ENCODE data around the gene WSCD1.

WSCD1 gene

DNA sequence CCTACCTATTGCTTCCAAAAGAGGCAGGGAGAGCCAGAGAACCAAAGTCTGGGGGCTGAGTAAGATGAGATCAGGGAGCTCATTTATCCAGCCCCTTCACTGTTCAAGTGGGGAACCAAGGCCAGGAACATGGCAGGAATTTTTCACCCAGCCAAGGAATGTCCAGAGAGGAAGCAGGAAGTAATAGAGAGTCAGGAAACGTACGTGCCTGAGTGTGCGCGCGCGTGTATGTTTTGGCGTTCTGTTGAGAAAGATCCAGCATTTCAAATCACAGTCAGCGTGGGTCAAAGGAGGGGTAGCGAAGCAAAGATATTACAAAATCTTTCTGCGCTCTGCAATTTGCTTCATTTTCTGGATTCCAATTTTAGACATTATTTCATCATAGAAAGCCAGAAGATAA is 41.9 kb upstream of the WSCD1 start:
- TF ChIP-seq, protein P1, sequence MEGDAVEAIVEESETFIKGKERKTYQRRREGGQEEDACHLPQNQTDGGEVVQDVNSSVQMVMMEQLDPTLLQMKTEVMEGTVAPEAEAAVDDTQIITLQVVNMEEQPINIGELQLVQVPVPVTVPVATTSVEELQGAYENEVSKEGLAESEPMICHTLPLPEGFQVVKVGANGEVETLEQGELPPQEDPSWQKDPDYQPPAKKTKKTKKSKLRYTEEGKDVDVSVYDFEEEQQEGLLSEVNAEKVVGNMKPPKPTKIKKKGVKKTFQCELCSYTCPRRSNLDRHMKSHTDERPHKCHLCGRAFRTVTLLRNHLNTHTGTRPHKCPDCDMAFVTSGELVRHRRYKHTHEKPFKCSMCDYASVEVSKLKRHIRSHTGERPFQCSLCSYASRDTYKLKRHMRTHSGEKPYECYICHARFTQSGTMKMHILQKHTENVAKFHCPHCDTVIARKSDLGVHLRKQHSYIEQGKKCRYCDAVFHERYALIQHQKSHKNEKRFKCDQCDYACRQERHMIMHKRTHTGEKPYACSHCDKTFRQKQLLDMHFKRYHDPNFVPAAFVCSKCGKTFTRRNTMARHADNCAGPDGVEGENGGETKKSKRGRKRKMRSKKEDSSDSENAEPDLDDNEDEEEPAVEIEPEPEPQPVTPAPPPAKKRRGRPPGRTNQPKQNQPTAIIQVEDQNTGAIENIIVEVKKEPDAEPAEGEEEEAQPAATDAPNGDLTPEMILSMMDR (conservative IDR thresholded peaks at IDR 0.05; ENCODE audit: low read depth), result no peak
- DNase-seq (ENCODE audit: low spot score), result no peak
- CTCF ChIA-PET, result no interaction called here
- no peak overlapping the region for H3K27ac ChIP-seq
- POLR2A ChIA-PET (ENCODE audit: low non-redundant PET), result no interaction called here

DNA sequence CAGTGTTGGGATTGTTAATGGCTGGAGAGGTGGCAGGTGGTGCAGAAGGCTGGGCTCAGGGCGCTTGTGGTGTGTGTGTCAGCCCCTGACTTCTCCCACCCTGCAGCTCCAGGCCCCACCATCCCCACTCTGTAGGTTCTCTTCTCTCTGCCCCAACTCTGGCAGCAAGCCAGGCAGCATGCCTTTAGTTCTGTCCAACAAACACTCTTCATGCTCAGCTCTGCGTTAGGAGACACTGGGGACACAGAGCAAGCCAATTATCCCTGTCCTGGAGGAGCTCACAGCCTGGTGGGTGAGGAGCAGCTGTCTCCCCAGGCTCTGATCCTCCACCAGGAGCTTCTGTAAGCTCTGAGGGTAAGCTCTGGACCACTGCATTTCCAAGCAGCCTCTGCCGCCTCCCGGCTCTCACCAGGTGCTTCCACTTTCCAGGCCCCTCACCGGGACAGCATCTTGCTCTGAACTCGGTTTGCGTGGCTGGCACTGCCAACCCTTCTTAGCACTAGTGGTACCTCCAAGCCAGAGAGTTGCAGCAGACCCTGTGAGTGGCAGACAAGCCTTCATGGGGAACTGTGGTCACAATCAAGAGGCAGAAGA is 34.3 kb upstream of the WSCD1 start:
- ChIA-PET CTCF (interaction anchor here (0.6 to 0.7 kb wide), 2 partner anchors 368 to 395 kb away, joined by 3 to 4 read pairs; no protein-coding TSS in a partner anchor), POLR2A (ENCODE audit: low non-redundant PET) (no interaction called here)
- TF ChIP-seq, protein P1 (conservative IDR thresholded peaks at IDR 0.05; ENCODE audit: low read depth), result no peak
- no peak for DNase-seq (ENCODE audit: low spot score)
- no peak overlapping the region for H3K27ac ChIP-seq

DNA sequence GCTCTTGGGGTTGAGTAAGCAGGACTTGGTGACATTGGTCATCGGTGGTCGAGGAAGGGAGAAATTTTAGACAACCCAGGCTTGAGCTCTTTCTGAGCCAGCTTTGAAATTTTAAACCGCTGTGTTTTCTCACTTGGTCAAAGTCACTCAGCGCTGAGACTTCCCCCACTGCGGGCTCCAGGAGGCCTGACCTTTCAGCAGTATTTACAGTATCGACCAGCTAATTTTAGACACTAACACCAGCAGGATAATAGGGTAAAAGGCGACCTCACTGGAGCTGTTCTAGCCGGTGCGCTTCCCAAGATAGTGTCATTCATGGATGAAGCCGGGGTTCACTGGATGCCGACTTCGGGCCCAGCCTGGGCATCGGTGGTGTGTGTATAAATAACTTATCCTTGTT is 29.7 kb upstream of the WSCD1 start:
- DNase-seq (ENCODE audit: low spot score), result no peak
- ChIA-PET POLR2A (ENCODE audit: low non-redundant PET) (no interaction called here), CTCF (interaction anchor here (0.6 to 1.3 kb wide), 2 partner anchors 28 to 132 kb away, joined by 3 to 5 read pairs; no protein-coding TSS in a partner anchor)
- H3K27ac ChIP-seq, result no peak overlapping the region
- TF ChIP-seq, protein P1 (conservative IDR thresholded peaks at IDR 0.05; ENCODE audit: low read depth), result no peak

DNA sequence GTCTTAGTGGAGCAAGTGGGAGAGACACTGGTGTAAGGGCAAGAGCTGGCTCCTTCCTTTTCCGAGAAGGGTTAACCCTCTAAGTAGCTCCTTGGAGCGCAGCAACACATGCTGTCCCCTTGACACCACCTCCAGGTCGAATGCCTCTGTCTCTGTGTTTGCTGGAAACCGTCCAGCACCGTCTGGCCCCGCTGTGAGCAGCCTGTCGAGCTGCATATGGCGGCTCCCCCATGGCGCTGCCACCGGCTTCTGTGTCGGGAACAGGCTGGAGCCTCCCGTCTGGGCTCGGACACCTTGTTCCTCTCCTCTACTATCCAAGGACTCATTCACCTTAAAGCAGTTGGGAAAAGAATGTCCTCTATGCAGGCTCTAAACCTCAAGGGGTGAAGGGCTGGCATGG is 28.9 kb upstream of the WSCD1 start:
- POLR2A ChIA-PET (ENCODE audit: low non-redundant PET), result no interaction called here
- TF ChIP-seq, protein P1 (conservative IDR thresholded peaks at IDR 0.05; ENCODE audit: low read depth), result no peak
- no peak overlapping the region for H3K27ac ChIP-seq
- CTCF ChIA-PET, result interaction anchor here (1.3 kb wide), 1 partner anchor 27 kb away, joined by 5 read pairs; no protein-coding TSS in a partner anchor
- DNase-seq (ENCODE audit: low spot score), result no peak

DNA sequence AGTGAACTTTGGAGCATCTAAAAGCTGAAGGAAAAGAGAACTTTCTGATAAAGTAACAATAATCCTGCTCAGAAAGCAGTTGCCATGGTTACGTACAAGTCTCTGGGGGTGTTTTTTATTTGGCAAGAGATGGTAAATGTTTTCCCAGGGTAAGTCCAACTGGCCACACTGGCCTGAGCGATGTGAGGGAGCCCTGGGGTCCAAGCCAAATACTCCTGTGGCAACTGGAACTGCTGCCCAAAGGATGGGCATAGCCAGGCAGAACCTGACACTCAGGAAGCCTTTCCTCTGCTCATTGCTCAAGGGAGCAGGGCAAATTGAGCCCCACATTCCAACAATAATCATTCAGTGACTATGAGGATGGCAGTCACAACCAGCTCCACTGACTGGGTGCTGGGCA is 26.8 kb upstream of the WSCD1 start:
- DNase-seq (ENCODE audit: low spot score), result no peak
- TF ChIP-seq, protein P1 (conservative IDR thresholded peaks at IDR 0.05; ENCODE audit: low read depth), result no peak
- CTCF ChIA-PET, result no interaction called here
- POLR2A ChIA-PET (ENCODE audit: low non-redundant PET), result no interaction called here
- no peak overlapping the region for H3K27ac ChIP-seq

DNA sequence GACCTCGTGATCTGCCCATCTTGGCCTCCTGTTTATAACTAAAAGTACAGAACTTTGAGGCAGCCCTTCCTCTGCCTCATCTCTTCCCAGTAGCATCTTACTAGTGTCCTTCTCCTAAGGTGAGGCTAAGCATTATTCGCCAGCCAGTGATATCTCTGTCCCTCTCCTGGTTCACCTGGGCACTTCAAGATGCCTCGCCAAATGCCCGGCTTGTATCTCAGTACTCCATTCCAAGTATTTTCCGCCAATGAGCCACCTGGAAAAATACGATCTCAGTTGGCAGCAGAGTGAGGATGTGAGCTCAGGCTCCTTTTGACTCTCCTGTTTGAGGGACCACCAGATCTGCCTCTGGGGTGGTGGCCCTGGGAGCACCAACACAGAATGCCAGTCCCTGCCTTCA is 25.9 kb upstream of the WSCD1 start:
- H3K27ac ChIP-seq, result no peak overlapping the region
- ChIA-PET POLR2A (ENCODE audit: low non-redundant PET) (no interaction called here), CTCF (no interaction called here)
- TF ChIP-seq, protein P1 (conservative IDR thresholded peaks at IDR 0.05; ENCODE audit: low read depth), result no peak
- no peak for DNase-seq (ENCODE audit: low spot score)

Measured in RWPE1 (cell line).